Tongue (tissue), 2 donors: Measurements from ENCODE around the gene RAB7A. TPM values are rescaled to one million over a fixed set of nuclear protein-coding genes. Genes with fewer than 3 reads are reported as not detected.
"Not testable (repeated sequence)": the region's sequence is repeated elsewhere in the genome, so short reads cannot be mapped to it uniquely, and the experiment has no call there.

Experiments
- DNase-seq: peaks from one replicate; pipeline ENCODE4 v3.0.0-alpha.2; 2015
- total RNA-seq: library from RNA; depleted of rRNA; stranded (reverse); fragments of >200 nt; gene quantifications from one replicate; pipeline ENCODE4 v1.2.3, GENCODE V29; 2014

The RAB7A gene
- total RNA-seq, 1 donor from 2014 or later: 53.4 TPM

- DNase-seq: no peak
Measured at GRCh38 chr3:128760881-128761280, 34.9 kb downstream of the RAB7A start.

- no peak for DNase-seq
Measured at GRCh38 chr3:128761392-128761791, 35.4 kb downstream of the RAB7A start.

- DNase-seq: no peak
Measured at GRCh38 chr3:128763967-128764366, 38.0 kb downstream of the RAB7A start.

- no peak for DNase-seq
Measured at GRCh38 chr3:128764863-128765262, 38.9 kb downstream of the RAB7A start.

- no peak for DNase-seq
Measured at GRCh38 chr3:128767094-128767750, 41.2 kb downstream of the RAB7A start.

GRCh38 chr3:128768471-128768870, 42.5 kb downstream of the RAB7A start:
- no peak for DNase-seq

DNA sequence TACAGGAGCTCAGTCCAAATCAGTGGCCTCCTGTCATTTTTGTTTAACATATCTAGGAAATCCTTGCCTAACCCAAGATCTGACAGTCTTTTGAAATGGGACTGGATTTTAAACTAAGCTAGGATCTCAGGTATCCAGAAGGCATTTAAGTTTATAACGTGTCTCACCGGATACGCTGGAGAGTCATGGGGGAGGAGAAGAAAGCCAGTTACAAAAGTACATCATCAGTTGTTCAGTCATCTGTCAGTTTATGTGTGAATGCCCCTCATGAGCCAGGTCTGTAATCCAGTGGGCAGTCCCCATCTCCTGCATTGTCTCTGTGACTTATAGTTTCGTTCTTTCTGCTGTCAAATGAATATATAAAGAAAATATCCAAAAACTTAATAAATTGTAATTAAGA, 44.4 kb downstream of the RAB7A start:
- no peak for DNase-seq

GRCh38 chr3:128773189-128773588, 47.2 kb downstream of the RAB7A start:
- not testable (repeated sequence) for DNase-seq

- not testable (repeated sequence) for DNase-seq
Measured at GRCh38 chr3:128773592-128773991, 47.6 kb downstream of the RAB7A start.

DNA sequence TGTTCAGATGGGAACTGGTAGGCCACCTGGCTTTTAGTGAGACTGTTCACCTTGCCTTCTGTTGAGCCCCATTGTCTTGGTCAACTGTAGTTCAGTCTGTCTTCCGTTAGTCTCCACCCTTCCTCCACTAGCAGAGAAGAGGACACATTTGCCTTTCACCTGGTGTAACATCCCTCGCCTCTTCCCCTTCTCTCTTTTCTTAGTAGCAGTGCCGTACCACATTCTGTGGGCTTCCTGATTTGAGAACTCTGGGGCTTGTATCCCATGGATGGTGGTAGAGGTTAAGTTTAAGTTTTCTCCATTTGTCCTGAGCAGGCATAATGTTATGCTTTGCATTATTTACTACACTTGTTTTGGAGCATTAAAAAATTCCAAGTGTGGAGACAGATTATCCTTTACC, 49.3 kb downstream of the RAB7A start:
- no peak for DNase-seq

DNA sequence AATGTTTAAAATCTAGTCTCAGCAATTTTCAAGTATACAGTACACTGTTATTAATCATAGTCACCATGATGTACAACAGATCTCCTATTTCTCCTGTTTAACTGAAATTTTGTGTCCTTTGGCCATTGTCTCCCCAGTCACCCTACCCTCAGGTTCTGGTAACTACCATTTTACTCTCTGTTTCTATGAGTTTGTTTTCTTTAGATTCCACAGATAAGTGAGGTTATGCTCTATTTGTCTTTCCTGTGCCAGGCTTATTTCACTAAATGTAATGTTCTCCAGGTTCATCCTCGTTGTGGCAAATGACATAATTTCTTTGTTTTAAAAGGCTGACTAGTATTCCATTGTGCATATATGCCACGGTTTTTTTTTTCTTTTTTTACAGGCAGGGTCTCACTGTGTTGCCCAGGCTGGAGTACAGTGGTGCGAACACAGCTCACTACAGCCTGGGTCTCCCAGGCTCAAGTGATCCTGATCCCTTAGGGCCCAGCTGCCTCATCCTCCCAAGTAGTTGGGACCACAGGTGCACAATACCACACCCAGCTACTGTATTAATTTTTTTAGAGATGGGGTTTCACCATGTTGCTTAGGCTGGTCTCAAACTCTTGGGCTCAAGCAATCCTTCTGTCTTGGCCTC, 50.0 kb downstream of the RAB7A start:
- no peak for DNase-seq

DNA sequence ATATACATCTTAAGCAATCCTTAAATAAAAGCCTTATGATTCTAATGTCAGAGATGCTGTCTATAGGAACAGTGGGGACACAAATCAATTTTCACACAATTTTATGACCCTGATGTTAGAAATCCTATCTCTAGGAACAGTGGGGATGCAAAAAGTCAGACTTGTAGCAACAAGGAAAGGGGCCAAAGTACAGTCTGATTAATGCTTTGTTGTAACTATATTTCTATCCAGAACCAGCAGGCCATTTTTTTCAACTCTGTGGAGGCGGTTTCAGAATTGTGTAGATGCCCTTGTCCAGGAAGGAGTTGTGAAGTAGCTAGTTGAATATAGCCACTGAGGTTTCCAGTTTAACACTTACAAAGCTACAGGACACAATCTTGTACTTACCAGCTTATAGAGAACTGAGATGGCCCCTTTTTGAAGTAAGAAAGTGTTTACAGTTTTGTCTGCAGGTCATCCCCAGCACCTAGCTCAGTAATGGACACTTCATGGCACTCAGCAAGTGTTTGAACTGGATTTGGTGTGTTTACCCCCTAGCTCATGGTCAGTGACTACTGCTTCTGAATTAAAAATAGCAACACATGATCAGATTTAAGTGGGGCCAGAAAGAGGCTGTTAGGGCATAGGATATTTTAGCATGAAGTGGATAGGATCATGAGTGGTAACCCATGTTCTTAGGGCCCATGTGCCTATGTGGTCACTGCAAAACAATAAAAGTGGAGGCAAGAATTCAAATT, 54.3 kb downstream of the RAB7A start:
- DNase-seq: no peak

- DNase-seq: no peak
Measured at GRCh38 chr3:128781164-128781563, 55.2 kb downstream of the RAB7A start.

GRCh38 chr3:128782282-128783146, 56.5 kb downstream of the RAB7A start:
- DNase-seq: no peak

DNA sequence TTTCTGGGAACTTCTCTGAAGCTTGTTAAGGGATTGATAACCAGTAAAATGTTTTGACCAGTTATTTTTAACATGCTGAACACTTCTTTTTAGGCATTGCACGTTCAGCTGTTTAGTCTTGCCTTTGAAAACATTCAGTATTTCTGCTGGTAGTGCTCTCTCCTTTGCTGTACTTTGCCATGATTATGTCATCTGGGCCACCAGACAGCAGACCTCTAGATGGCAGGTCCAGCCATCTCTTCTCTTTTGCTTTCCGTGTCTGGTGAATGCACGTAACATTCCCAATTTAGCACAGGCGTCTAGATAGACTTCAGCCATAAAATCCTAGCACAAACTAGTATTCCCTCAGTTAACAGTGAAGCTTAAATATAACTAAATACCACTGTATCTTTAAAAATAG, 57.8 kb downstream of the RAB7A start:
- DNase-seq: no peak

DNA sequence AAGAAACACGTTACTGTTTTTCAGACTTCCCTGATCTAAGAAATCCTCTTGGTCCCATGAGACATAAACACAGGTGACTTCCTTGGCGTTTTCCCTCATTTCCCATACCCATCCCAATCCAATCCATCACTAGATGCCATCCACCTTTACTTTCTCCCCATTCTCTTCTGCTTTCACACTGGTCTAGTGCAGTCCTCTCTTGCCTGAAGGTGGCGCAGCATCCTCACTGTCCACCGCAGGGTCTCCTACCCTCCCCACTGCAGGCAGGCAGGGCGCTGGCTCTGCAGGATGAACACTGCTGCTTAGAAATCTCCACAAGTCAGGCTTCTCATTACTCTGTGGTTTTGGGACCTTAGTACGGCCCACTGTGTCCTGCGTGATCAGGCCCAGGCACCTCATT, 58.2 kb downstream of the RAB7A start:
- peak; percentile 54 for DNase-seq

DNA sequence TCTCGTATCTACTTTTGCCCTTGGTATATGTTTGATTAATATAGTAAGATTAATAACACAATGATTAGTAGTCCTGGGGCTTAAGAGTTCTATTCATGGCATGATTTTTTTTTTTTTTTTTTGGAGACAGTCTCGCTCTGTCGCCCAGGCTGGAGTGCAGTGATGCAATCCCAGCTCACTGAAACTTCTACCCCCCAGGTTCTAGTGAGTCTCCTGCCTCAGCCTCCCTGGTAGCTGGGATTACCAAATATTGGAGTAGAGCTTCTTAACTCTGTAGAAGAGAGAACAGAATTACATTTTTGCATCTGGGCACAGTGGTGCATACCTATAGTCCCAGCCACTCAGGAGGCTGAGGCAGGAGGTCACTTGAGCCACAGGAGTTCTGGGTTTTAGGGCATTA, 58.9 kb downstream of the RAB7A start:
- DNase-seq: no peak

DNA sequence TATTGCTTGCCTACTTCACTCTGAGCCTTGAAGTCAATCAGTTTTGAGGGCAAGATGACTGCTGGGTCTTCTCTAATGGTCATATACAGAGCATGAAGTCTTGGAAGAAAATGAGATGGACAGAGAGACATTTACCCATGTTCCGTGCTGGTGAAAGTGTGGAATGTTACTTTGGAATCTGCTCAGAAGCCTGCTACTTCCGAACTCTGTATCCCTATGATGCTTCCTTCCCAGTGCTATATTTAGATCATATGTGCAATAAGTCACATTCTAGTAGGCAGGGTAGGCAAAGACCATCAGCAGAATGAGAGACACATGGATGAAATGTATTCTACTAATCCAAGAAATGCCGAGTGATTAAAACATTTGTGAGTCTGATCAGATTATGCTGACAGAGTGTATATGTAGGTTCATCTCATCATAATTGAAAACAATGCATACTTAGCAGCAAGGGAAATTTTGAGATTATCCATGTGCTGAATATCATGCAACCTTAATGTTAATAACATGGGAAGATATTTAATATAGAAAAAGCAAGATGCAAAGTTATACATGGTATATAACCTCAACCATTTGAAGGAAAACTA, 60.5 kb downstream of the RAB7A start:
- no peak for DNase-seq

DNA sequence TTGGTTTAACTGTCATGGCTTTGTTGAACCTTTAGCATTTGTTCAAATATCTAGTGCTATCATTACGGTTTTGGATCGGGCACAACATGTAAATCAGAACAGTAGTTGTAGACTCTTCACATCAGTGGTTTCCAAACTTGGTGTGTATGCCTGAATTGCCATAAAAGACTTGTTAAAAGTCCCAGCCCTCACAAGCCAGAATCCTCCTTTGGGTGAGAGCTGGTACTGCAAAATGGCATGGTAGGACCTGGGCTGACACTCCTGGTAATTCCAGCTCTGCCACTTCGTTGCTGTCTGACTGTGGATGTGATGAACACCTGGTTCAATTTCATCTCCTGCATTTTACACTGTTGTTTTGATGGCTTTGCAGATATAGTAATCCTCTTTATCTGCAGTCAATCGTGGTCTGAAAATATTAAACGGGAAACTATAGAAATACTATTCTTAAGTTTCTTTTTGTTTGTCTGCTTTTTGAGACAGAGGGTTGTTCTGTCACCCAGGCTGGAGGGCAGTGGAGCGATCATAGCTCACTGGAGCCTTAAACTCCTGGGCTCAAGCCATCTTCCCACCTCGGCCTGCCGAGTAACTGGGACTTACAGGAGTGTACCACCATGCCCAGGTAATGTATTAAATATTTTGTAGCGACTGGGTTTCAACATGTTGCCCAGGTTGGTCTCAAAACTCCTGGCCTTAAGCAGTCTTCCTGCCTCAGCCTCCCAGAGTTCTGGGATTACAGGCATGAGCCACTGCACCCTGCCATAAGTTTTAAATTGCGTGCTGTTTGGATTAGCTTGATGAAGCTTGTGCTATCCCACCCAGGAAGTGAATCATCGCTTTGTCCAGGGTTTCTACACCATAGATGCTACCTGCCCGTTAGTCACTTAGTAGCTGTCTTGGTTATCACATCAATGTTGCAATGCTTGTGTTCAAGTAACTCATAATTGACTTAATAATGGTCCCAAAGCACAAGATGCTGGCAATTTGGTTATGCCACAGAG, 61.6 kb downstream of the RAB7A start:
- DNase-seq: no peak

DNA sequence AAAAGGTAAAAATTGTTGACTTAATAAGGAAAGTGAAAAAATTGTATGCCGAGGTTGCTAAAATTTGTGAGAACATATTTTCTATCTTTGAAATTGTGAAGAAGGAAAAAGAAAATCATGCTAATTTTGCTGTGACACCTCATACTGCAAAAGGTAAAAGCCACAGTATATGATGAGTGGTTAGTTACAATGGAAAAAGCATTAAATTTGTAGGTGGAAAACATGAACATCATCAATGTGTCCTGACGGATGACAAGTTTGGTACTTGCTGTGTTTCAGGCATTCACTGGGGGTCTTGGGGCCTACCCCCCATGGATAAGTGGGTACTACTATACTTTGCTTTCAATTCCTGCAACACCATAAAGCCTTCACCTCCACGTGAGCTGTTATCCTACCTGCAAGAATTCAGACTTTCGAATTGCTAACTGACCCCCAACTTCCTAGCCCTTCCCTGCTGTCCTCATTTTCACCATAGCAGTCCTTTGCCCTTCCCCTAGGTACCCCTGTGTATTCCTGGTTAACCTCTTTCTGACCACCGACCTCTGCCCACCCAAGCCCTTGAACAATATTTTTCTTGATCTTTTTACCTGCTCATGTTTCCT, 62.4 kb downstream of the RAB7A start:
- DNase-seq: no peak
